H1 (cell line): ENCODE data around the gene AP2A1. TPM values are rescaled to one million over a fixed set of nuclear protein-coding genes. Genes with fewer than 3 reads are reported as not detected.

ENCODE experiments used
- ATF2 ChIP-seq: IDR thresholded peaks from 2 replicates; pipeline ENCODE4 v1.6.1; 2012; ENCODE audit warnings: low read length, inconsistent platforms
- CBX5 ChIP-seq: fragments of 300-800, 300-1000 bp; sonication (generic); IDR thresholded peaks from 2 replicates; pipeline ENCODE4 v1.7.1; 2016; ENCODE audit warnings: antibody characterized with exemption, low read length, low read depth
- CEBPB ChIP-seq: IDR thresholded peaks from 2 replicates; pipeline ENCODE4 v1.6.1; 2012; ENCODE audit warnings: low read depth, low read length
- CHD2 ChIP-seq: IDR thresholded peaks from 2 replicates; pipeline ENCODE4 v1.6.1; 2012; ENCODE audit warnings: low read length, improper control_type of control experiment
- CTBP2 ChIP-seq: IDR thresholded peaks from 2 replicates; pipeline ENCODE4 v1.7.0; 2011; ENCODE audit warnings: borderline replicate concordance, mild to moderate bottlenecking, moderate library complexity, mixed read lengths, low read length; ENCODE audit not compliant: insufficient read depth, insufficient read length
- HDAC2 ChIP-seq, 2 experiments: fragments of 300-600 bp in 1 of 2; sonication (generic) in 1 of 2; IDR thresholded peaks; 2 replicates each; pipeline ENCODE4 v1.6.1; 2011 to 2012; ENCODE audit warnings: low read depth in 2 of 2, low read length in 2 of 2, mild to moderate bottlenecking in 2 of 2, moderate library complexity in 2 of 2, borderline replicate concordance in 1 of 2, inconsistent platforms in 1 of 2
- JUN ChIP-seq: IDR thresholded peaks from 2 replicates; pipeline ENCODE4 v1.6.1; 2011; ENCODE audit warnings: low read depth, mild to moderate bottlenecking, improper control_type of control experiment, low read length
- JUND ChIP-seq: IDR thresholded peaks from 2 replicates; pipeline ENCODE4 v1.6.1; 2011; ENCODE audit warnings: mild to moderate bottlenecking, improper control_type of control experiment, low read length
- MAFK ChIP-seq: IDR thresholded peaks from 2 replicates; pipeline ENCODE4 v1.6.1; 2012; ENCODE audit warnings: low read depth, mild to moderate bottlenecking, improper control_type of control experiment, low read length
- NRF1 ChIP-seq: IDR thresholded peaks from 2 replicates; pipeline ENCODE4 v1.6.1; 2011; ENCODE audit warnings: mild to moderate bottlenecking, low read depth, low read length, improper control_type of control experiment
- POU5F1 ChIP-seq: IDR thresholded peaks from 2 replicates; pipeline ENCODE4 v1.6.1; 2011; ENCODE audit warnings: low read depth, mild to moderate bottlenecking, low read length, moderate library complexity
- RFX5 ChIP-seq: IDR thresholded peaks from 2 replicates; pipeline ENCODE4 v1.6.1; 2011; ENCODE audit warnings: low read depth, low read length, improper control_type of control experiment, borderline replicate concordance
- RNF2 ChIP-seq: fragments of 200-900, 300-1000 bp; sonication (generic); IDR thresholded peaks from 2 replicates; pipeline ENCODE4 v1.7.1; 2016; ENCODE audit warnings: borderline replicate concordance, low read depth, mild to moderate bottlenecking, antibody characterized with exemption, low read length; ENCODE audit not compliant: poor library complexity, severe bottlenecking; ENCODE audit errors: missing control alignments
- SIN3A ChIP-seq, 2 experiments: IDR thresholded peaks in 1 of 2; conservative IDR thresholded peaks in 1 of 2; 2 replicates each; pipeline ENCODE4 v1.6.1; 2011 to 2012; ENCODE audit warnings: low read length in 2 of 2, improper control_type of control experiment in 1 of 2, low read depth in 1 of 2, mild to moderate bottlenecking in 1 of 2
- SIRT6 ChIP-seq: IDR thresholded peaks from one replicate; pipeline ENCODE4 v1.7.1; 2012; ENCODE audit warnings: low read length, inconsistent platforms
- SIX5 ChIP-seq: IDR thresholded peaks from 2 replicates; pipeline ENCODE4 v1.6.1; 2011; ENCODE audit warnings: mild to moderate bottlenecking, low read depth, low read length
- SRF ChIP-seq: IDR thresholded peaks from 2 replicates; pipeline ENCODE4 v1.6.1; 2011; ENCODE audit warnings: mild to moderate bottlenecking, low read depth, low read length, moderate library complexity
- USF2 ChIP-seq: IDR thresholded peaks from 2 replicates; pipeline ENCODE4 v1.6.1; 2011; ENCODE audit warnings: low read length, improper control_type of control experiment
- YY1 ChIP-seq: IDR thresholded peaks from 2 replicates; pipeline ENCODE4 v1.6.1; 2011; ENCODE audit warnings: low read depth, mild to moderate bottlenecking, low read length
- ZNF274 ChIP-seq: IDR thresholded peaks from 2 replicates; pipeline ENCODE4 v1.7.0; 2012; ENCODE audit warnings: low read length, borderline replicate concordance; ENCODE audit errors: extremely low read depth
- polyA plus RNA-seq, 7 experiments: library from polyadenylated mRNA; depleted of rRNA in 3 of 7; stranded (reverse) in 5 of 7; unstranded in 2 of 7; fragments of >200 nt in 5 of 7; fragments of 200-250 nt in 2 of 7; gene quantifications; 1 replicate in 5 of 7; 2 replicates in 1 of 7; 4 replicates in 1 of 7; pipeline versions ENCODE4 v1.2.1 to v1.2.3, GENCODE V29; 2011 to 2013; ENCODE audit warnings: missing spikeins in 2 of 7, mixed read lengths in 2 of 7
- total RNA-seq: library from RNA; stranded (reverse); fragmentation: NEBNext Ultra II Directional; extraction: Animal tissue kit (Norgen Biotek cat#: 25700); gene quantifications from 2 replicates; pipeline ENCODE4 v1.2.1, GENCODE V29; 2021

The AP2A1 gene
- total and polyA plus RNA-seq, 2 of the 8 experiments (the other 6 are each of a cell fraction or from before 2014, with no cell fraction given): 105 to 106 TPM

DNA sequence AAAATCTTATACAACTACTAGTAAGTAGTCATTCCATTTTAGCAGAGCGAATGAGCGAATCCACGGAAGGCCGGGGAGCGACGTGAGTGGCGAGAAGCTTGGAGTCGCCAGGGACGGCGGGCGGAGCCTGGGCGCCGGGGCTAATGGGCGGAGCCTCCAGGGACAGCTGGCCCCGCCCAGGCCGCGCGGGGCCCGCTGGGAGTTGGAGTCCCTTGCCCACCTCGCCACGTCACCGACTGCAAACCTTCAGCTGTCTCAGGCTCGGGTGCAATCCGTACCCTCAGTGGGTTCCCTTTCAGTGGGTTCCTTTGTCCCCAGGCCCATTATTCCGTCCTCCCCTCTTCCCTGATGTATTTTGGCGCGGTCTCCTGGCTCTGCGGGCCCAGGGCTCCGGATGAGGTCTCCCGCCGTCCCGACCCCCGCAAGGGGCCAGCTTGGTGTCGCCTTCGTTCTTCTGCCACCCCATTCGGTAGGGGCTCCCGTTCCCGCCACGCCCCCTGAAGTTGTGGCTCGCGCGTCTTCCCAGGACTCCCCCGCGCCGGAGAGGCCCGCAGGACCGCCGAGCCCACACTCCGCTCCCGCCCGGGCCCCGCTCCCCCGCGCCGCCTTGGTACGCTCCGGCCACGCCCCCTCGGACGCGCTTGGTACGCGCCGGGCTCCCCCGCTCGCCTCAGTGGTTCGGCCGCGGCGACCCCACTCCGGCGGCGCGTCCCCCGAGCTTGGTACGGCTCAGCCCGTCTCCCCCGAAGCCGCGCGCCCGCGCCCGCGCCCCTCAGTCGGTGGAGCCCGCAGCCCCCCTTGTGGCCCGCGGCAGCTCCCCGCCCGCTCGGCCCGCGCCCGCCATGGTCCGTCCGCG lies 83.9 kb downstream of the AP2A1 start, which contains the start of gene PTOV1 (continued):
- no peak for TF ChIP-seq RNF2
- no peak; the same call in 1 of the 2 replicates for TF ChIP-seq YY1
- TF ChIP-seq CTBP2: no peak
- TF ChIP-seq RFX5: no peak
- TF ChIP-seq NRF1: no peak
- peak; percentile 91 for TF ChIP-seq JUND
- no peak for TF ChIP-seq JUN
- no peak for TF ChIP-seq ZNF274
- TF ChIP-seq SIRT6: no peak
- TF ChIP-seq MAFK: no peak
- TF ChIP-seq HDAC2 (IDR thresholded peaks at IDR 0.05; ENCODE audit: borderline replicate concordance in 1 of 2, low read depth in 2 of 2, low read length in 2 of 2): 0 out of 4 replicates have a peak, but pooled peaks have one; percentile 26 to 54
- TF ChIP-seq POU5F1: no peak
- no peak for TF ChIP-seq CHD2
- no peak for TF ChIP-seq CEBPB
- no peak for TF ChIP-seq ATF2
- TF ChIP-seq SIN3A (conservative IDR thresholded peaks at IDR 0.05 in 1 of 2, IDR thresholded peaks at IDR 0.05 in 1 of 2; ENCODE audit: low read depth in 1 of 2, low read length in 2 of 2): peak in 1 of 2 experiments; percentile 73; a peak in 2 of 4 replicates
- no peak for TF ChIP-seq USF2
- no peak for TF ChIP-seq CBX5
- TF ChIP-seq SIX5: peak; percentile 65
- peak; percentile 68 for TF ChIP-seq SRF
